Stimulated activated naive CD8-positive, alpha-beta T cell treated with anti-CD3 and anti-CD28 coated beads, Interleukin-15, amount 100 ng/mL, for 72 hours (primary cell): Measurements from ENCODE around the gene FAM210A.

Source experiments
- ATAC-seq: fragments of 150-1000 bp; cut with Tn5 transposase; 2 replicates; pipeline ENCODE4 v1.10.0; 2021; ENCODE audit warnings: mild to moderate bottlenecking, moderate library complexity
- DNase-seq, 2 donors: peaks; one replicate each; pipeline ENCODE4 v3.0.0; 2021 to 2022
- H3K27ac Mint-ChIP-seq, 2 donors: one replicate each; pipeline ENCODE4 v1.8.0; 2022; ENCODE audit warnings: mild to moderate bottlenecking in 2 of 2, mixed read lengths in 2 of 2, moderate library complexity in 2 of 2
- H3K27me3 Mint-ChIP-seq: one replicate; pipeline ENCODE4 v1.8.0; 2022; ENCODE audit warnings: mixed read lengths
- H3K4me1 Mint-ChIP-seq: one replicate; pipeline ENCODE4 v1.8.0; 2022; ENCODE audit warnings: mild to moderate bottlenecking, mixed read lengths
- H3K4me3 Mint-ChIP-seq, 2 donors: one replicate each; pipeline ENCODE4 v1.8.0; 2022; ENCODE audit warnings: mild to moderate bottlenecking in 2 of 2, mixed read lengths in 2 of 2, moderate library complexity in 1 of 2
- H3K9me3 Mint-ChIP-seq, 2 donors: one replicate each; pipeline ENCODE4 v1.8.0; 2022; ENCODE audit warnings: mixed read lengths in 2 of 2

FAM210A gene

GRCh38 chr18:13676471-13676870 lies 49.9 kb downstream of the FAM210A start:
- Mint-ChIP-seq H3K4me3 (no peak overlapping the region), H3K9me3 (no peaks in the 10 kb centered on the region), H3K27me3 (no peaks in the 10 kb centered on the region), H3K4me1 (peaks cover 17% of the 10 kb centered on the region), H3K27ac (no peak overlapping the region)
- no peak for DNase-seq
- no peak for ATAC-seq

DNA sequence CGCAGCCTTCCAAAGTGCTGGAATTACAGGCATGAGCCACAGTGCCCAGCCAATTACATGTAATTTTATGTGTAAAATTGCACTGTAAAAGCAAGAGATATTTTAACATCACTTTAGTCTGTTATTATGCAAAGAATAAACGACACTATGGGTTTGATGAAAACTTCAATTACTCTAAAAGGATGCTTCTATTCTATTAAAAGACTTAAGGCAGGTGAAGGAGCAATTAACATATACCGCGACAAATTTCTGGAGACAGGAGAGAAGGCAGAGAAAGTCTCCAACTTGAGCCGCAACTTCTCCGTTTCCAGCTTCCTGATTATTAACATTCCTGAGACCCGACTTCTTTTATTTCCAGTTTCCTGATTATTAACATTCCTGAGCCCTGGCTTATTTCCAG lies 53.7 kb downstream of the FAM210A start:
- DNase-seq (no peak), ATAC-seq (peak; percentile 39)
- H3K9me3 Mint-ChIP-seq, result no peaks in the 10 kb centered on the region
- H3K27ac Mint-ChIP-seq, result no peak overlapping the region
- peaks cover 8% of the 10 kb centered on the region for H3K4me1 Mint-ChIP-seq
- no peaks in the 10 kb centered on the region for H3K27me3 Mint-ChIP-seq
- no peak overlapping the region for H3K4me3 Mint-ChIP-seq

GRCh38 chr18:13661779-13662256 lies 64.5 kb downstream of the FAM210A start:
- no peak for ATAC-seq
- Mint-ChIP-seq H3K27me3 (no peaks in the 10 kb centered on the region), H3K9me3 (no peaks in the 10 kb centered on the region), H3K4me3 (no peak overlapping the region), H3K27ac (no peak overlapping the region), H3K4me1 (peaks cover 13% of the 10 kb centered on the region)
- DNase-seq, result no peak

GRCh38 chr18:13661051-13661778 lies 65.1 kb downstream of the FAM210A start:
- Mint-ChIP-seq H3K9me3 (no peaks in the 10 kb centered on the region), H3K27me3 (no peaks in the 10 kb centered on the region), H3K4me3 (no peak overlapping the region), H3K4me1 (peaks cover 13% of the 10 kb centered on the region), H3K27ac (no peak overlapping the region)
- DNase-seq (no peak), ATAC-seq (no peak)

DNA sequence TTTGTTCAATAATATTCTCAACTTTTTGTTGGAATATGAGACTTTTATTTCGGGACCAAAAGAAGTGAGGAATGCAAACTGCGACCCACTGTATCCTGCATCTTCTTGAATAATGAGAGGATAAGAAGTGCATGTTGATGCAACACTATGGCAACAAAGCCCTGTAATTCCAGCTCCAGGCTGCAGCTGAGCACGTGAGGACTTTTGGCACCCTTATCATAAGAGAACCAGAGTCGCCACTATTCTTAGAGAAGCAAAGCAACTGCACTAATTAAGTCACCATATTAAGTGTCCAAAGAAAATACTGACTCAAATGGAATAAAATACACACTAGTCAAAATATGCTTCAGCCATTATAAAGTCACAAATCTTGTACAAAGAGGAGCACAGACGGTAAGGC lies 65.8 kb downstream of the FAM210A start:
- H3K27me3 Mint-ChIP-seq, result no peaks in the 10 kb centered on the region
- no peak overlapping the region for H3K4me3 Mint-ChIP-seq
- no peaks in the 10 kb centered on the region for H3K9me3 Mint-ChIP-seq
- DNase-seq (no peak), ATAC-seq (no peak)
- H3K4me1 Mint-ChIP-seq, result peaks cover 13% of the 10 kb centered on the region
- no peak overlapping the region for H3K27ac Mint-ChIP-seq

DNA sequence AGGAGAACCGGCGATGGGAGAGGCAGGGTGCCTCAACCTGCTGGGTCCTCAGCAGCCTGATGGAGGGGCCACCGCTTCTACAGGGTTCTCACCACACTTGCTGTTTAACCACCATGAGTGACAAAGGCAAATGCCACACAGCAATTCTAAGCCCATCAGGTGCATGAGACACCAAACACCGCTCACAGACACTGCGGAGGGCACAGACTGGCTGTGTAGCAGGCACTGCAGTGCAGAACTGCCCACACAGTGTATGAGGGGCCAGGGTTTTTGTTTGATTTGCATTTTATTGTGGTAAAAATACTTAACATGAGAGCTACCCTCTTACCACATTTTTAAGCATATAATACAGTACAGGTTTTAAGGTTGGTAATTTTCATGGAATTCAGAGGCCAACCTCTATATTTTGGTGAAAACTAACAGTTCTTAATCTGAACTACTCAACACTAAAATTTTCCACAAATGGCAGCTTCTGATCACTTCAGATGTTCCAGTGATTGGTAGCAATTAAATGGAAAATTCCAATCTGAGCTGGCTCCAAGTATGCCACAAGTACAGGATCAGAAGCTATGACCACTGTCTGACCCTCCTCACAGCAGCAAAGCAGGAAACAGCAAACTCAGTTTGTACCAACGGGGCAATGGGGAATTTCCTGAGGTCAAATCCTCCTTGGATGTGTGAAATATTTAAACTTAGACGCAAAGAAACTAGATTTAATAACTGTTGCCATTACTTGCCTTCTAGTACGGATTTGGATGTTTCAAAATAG lies 67.7 kb downstream of the FAM210A start:
- peak; percentile 45 for ATAC-seq

DNA sequence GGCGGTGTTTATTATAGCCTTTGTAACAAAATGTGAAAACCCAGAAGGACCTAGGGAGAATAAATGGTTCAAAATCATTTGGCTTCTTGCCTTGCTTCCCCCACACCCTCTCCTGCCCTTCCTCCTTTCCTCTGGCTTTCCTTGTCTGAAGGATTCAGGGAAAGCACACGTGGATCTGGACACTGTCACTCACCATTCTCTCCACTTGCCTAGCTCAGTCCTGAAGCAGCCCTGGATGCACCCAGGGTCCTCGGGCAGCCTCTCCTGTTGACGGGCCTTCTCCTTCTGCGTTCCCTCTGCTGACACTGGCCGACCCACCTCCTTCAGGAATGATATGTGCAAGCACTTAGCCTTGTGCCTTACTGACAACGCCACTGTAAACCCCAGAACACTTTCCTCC lies 68.4 kb downstream of the FAM210A start:
- Mint-ChIP-seq H3K4me3 (no peak overlapping the region), H3K4me1 (peaks cover 13% of the 10 kb centered on the region), H3K27ac (no peak overlapping the region), H3K27me3 (no peaks in the 10 kb centered on the region), H3K9me3 (no peaks in the 10 kb centered on the region)
- peak; percentile 5 for ATAC-seq
- DNase-seq, result no peak

More for the DNA sequence above, 67.7 kb downstream of the FAM210A start:
- H3K9me3 Mint-ChIP-seq, result no peaks in the 10 kb centered on the region
- no peak overlapping the region for H3K4me3 Mint-ChIP-seq
- DNase-seq, result no peak
- peaks cover 13% of the 10 kb centered on the region for H3K4me1 Mint-ChIP-seq
- no peaks in the 10 kb centered on the region for H3K27me3 Mint-ChIP-seq
- H3K27ac Mint-ChIP-seq, result peak overlapping the region in 1 of 2 donors; percentile 34

DNA sequence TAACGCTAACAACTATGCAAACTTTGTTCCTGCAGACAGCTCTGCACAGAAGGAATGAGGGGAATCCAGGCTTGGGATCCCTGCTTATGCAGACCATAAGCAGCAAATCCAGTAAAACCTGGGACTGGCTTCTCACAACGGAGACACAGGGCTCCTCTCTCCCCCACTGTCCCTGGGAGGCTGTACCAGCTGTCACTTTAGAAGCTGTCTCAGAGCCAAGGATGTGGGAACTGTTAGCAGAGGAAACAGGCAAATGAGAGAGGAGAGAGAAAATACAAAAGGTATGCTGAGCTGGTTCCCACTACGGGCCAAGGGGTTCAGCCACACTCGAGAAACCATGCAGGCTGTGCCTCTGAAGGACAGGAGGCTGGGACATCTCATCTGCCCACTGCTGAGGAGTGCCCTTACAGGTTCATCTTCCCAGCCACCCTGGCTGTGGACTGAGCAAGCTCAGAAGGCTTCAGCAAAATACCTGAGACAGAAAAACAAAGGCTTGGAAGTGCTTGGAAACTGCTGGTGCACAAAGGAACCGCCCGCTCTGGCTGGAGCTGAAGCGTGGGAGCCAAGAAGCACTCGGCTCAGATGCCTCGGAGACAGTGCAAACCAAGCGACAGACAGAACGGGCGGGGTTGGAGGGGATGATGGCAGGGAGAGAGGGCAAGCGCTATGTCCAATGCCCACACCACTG lies 72.5 kb downstream of the FAM210A start:
- ATAC-seq (no peak), DNase-seq (no peak)
- no peak overlapping the region for H3K4me3 Mint-ChIP-seq
- H3K9me3 Mint-ChIP-seq, result no peaks in the 10 kb centered on the region
- H3K27ac Mint-ChIP-seq, result peak overlapping the region in 1 of 2 donors; percentile 67
- H3K4me1 Mint-ChIP-seq, result peaks cover 11% of the 10 kb centered on the region
- no peaks in the 10 kb centered on the region for H3K27me3 Mint-ChIP-seq

- H3K4me3 Mint-ChIP-seq, result no peak overlapping the region
- peak overlapping the region in 1 of 2 donors; percentile 42 for H3K27ac Mint-ChIP-seq
- no peak for ATAC-seq
- no peak for DNase-seq
- H3K27me3 Mint-ChIP-seq, result no peaks in the 10 kb centered on the region
- no peaks in the 10 kb centered on the region for H3K4me1 Mint-ChIP-seq
- no peaks in the 10 kb centered on the region for H3K9me3 Mint-ChIP-seq
Observed at GRCh38 chr18:13649397-13650390, 76.7 kb downstream of the FAM210A start.

DNA sequence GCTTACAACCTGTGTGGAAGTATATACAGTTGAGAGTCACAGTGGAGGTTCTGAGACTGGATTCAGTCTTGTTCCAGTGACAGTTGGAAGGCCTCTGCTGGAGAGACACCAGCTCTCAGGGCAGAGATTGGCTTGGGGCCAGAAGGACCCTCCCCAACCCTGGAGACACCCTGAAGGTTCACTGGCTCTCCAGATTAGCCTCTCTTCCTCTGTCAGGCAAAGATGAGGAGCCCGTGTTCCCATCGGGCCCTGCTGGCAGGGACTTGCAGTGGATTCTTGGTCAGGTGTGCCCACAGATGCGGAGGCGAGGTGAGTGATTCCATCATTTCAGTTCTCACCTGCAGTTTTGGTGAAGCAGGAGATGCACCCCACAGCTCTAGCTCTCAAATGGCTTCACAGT lies 78.6 kb downstream of the FAM210A start:
- no peaks in the 10 kb centered on the region for H3K4me1 Mint-ChIP-seq
- H3K27me3 Mint-ChIP-seq, result no peaks in the 10 kb centered on the region
- DNase-seq, result no peak
- no peaks in the 10 kb centered on the region for H3K9me3 Mint-ChIP-seq
- no peak overlapping the region for H3K4me3 Mint-ChIP-seq
- no peak overlapping the region for H3K27ac Mint-ChIP-seq
- ATAC-seq, result no peak

GRCh38 chr18:13646633-13647032 lies 79.7 kb downstream of the FAM210A start:
- Mint-ChIP-seq H3K9me3 (no peaks in the 10 kb centered on the region), H3K27me3 (no peaks in the 10 kb centered on the region), H3K27ac (no peak overlapping the region), H3K4me1 (no peaks in the 10 kb centered on the region), H3K4me3 (no peak overlapping the region)
- ATAC-seq (no peak), DNase-seq (no peak)

- no peak for ATAC-seq
- no peaks in the 10 kb centered on the region for H3K9me3 Mint-ChIP-seq
- H3K27ac Mint-ChIP-seq, result no peak overlapping the region
- DNase-seq, result no peak
- H3K4me1 Mint-ChIP-seq, result no peaks in the 10 kb centered on the region
- H3K27me3 Mint-ChIP-seq, result no peaks in the 10 kb centered on the region
- no peak overlapping the region for H3K4me3 Mint-ChIP-seq
Observed at GRCh38 chr18:13645093-13645492, 81.3 kb downstream of the FAM210A start.

DNA sequence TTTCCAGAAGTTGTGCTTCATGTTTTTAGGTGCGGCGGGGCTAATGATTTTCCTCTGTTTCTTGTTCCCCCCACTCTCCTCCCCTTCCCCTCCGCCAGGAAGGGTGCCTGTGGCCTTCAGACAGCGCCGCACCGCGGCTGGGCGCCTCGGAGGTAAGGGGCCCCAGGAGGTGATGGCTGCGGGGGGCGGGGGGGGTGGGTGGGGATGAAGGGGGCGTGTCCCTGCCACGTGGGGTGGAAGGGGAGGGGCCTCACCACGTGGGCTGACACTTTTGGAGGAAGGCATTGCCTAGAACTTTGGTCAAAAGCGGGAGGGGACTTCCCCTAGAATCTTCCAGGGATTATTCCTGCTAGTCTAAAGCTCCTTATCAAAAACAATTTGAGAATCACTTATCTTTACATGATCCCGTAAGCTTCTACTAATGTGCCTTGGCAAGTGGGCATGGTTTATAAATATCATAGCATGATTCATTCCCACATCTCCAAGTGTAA lies 83.1 kb downstream of the FAM210A start:
- Mint-ChIP-seq H3K9me3 (no peaks in the 10 kb centered on the region), H3K4me3 (no peak overlapping the region), H3K27me3 (no peaks in the 10 kb centered on the region), H3K27ac (no peak overlapping the region), H3K4me1 (no peaks in the 10 kb centered on the region)
- no peak for DNase-seq
- ATAC-seq, result no peak

- no peak overlapping the region for H3K27ac Mint-ChIP-seq
- no peak overlapping the region for H3K4me3 Mint-ChIP-seq
- no peaks in the 10 kb centered on the region for H3K4me1 Mint-ChIP-seq
- DNase-seq (no peak), ATAC-seq (no peak)
- H3K9me3 Mint-ChIP-seq, result no peaks in the 10 kb centered on the region
- no peaks in the 10 kb centered on the region for H3K27me3 Mint-ChIP-seq
Observed at GRCh38 chr18:13642440-13642827, 83.9 kb downstream of the FAM210A start.
